Ishikawa (cell line): ENCODE results near the gene DLK2.

Experiments used
- CREB1 ChIP-seq: IDR thresholded peaks from 2 replicates; pipeline ENCODE4 v1.6.1; 2012; ENCODE audit warnings: low read depth
- EGR1 ChIP-seq: IDR thresholded peaks from 2 replicates; pipeline ENCODE4 v1.6.1; 2012
- EP300 ChIP-seq: IDR thresholded peaks from 2 replicates; pipeline ENCODE4 v1.6.1; 2012; ENCODE audit warnings: borderline replicate concordance
- NFIC ChIP-seq: IDR thresholded peaks from 2 replicates; pipeline ENCODE4 v1.6.1; 2012
- RAD21 ChIP-seq: IDR thresholded peaks from 2 replicates; pipeline ENCODE4 v1.6.1; 2012; ENCODE audit warnings: low read depth
- TAF1 ChIP-seq: IDR thresholded peaks from 2 replicates; pipeline ENCODE4 v1.6.1; 2012; ENCODE audit warnings: low read depth, mild to moderate bottlenecking
- TEAD4 ChIP-seq: IDR thresholded peaks from 2 replicates; pipeline ENCODE4 v1.6.1; 2012
- YY1 ChIP-seq: IDR thresholded peaks from 2 replicates; pipeline ENCODE4 v1.6.1; 2012; ENCODE audit warnings: low read depth
- ZBTB7A ChIP-seq: IDR thresholded peaks from 2 replicates; pipeline ENCODE4 v1.6.1; 2012; ENCODE audit warnings: low read depth
- TF ChIP-seq, protein P1 (sequence below): IDR thresholded peaks from 2 replicates; pipeline ENCODE4 v1.6.1; 2012; ENCODE audit warnings: low read depth, mild to moderate bottlenecking
- TF ChIP-seq, protein P2 (sequence below): IDR thresholded peaks from 2 replicates; pipeline ENCODE4 v1.6.1; 2012

DNA sequence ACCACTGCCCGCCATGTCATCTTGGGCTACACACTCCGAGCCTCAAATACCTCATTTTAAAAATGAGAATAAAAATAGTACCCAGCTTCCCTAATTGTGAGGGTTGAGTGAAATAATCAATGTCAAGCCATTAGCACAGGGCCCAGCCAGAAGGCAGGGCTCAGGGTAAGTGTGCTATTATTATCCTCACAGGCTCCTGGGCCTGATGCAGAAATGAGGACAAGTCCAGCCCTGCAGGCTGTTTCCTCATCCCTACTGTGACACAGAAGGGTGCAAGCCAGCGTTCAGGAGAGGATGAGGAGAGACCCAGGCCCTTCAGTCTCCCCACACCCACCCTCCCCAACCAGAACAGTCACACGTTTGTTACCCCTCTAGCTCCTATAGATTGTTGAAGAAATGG is 4.0 kb downstream of the DLK2 start:
- TF ChIP-seq, protein P1, sequence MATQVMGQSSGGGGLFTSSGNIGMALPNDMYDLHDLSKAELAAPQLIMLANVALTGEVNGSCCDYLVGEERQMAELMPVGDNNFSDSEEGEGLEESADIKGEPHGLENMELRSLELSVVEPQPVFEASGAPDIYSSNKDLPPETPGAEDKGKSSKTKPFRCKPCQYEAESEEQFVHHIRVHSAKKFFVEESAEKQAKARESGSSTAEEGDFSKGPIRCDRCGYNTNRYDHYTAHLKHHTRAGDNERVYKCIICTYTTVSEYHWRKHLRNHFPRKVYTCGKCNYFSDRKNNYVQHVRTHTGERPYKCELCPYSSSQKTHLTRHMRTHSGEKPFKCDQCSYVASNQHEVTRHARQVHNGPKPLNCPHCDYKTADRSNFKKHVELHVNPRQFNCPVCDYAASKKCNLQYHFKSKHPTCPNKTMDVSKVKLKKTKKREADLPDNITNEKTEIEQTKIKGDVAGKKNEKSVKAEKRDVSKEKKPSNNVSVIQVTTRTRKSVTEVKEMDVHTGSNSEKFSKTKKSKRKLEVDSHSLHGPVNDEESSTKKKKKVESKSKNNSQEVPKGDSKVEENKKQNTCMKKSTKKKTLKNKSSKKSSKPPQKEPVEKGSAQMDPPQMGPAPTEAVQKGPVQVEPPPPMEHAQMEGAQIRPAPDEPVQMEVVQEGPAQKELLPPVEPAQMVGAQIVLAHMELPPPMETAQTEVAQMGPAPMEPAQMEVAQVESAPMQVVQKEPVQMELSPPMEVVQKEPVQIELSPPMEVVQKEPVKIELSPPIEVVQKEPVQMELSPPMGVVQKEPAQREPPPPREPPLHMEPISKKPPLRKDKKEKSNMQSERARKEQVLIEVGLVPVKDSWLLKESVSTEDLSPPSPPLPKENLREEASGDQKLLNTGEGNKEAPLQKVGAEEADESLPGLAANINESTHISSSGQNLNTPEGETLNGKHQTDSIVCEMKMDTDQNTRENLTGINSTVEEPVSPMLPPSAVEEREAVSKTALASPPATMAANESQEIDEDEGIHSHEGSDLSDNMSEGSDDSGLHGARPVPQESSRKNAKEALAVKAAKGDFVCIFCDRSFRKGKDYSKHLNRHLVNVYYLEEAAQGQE = no peak
- no peak for TF ChIP-seq EP300
- TF ChIP-seq CREB1 = no peak
- no peak for TF ChIP-seq TEAD4
- no peak for TF ChIP-seq TAF1
- no peak for TF ChIP-seq RAD21
- TF ChIP-seq ZBTB7A = no peak
- no peak for TF ChIP-seq NFIC
- no peak for TF ChIP-seq EGR1
- TF ChIP-seq YY1 = no peak
- TF ChIP-seq, protein P2, sequence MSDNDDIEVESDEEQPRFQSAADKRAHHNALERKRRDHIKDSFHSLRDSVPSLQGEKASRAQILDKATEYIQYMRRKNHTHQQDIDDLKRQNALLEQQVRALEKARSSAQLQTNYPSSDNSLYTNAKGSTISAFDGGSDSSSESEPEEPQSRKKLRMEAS = no peak
